Stimulated activated CD4-positive, alpha-beta T cell treated with anti-CD3 and anti-CD28 coated beads, Interleukin-1b, Interleukin-23, amount 100 ng/mL, for 4 hours (primary cell): ENCODE data around the gene PPP1R12A.
"Not testable (repeated sequence)": the region's sequence is repeated elsewhere in the genome, so short reads cannot be mapped to it uniquely, and the experiment has no call there.

Source experiments
- DNase-seq, 2 donors: peaks; one replicate each; pipeline ENCODE4 v3.0.0-alpha.2; 2020; ENCODE audit warnings: low read depth in 2 of 2

Gene PPP1R12A

DNA sequence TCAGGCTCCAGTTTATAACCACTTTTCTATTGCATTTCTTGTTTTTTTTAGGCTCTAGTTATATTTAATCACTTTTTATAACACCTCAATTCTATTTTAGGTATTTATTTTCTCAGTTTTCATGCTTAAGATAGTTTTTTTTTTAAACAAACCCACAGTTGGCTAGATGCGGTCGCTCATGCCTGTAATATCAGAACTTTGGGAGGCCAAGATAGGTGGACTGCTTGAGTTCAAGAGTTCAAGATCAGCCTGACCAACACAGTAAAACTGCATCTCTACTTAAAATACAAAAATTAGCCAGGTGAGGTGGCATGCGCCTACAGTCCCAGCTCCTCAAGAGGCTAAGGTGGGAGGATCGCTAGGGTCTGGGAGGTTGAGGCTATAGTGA is 93.0 kb downstream of the PPP1R12A start:
- DNase-seq: no peak

DNA sequence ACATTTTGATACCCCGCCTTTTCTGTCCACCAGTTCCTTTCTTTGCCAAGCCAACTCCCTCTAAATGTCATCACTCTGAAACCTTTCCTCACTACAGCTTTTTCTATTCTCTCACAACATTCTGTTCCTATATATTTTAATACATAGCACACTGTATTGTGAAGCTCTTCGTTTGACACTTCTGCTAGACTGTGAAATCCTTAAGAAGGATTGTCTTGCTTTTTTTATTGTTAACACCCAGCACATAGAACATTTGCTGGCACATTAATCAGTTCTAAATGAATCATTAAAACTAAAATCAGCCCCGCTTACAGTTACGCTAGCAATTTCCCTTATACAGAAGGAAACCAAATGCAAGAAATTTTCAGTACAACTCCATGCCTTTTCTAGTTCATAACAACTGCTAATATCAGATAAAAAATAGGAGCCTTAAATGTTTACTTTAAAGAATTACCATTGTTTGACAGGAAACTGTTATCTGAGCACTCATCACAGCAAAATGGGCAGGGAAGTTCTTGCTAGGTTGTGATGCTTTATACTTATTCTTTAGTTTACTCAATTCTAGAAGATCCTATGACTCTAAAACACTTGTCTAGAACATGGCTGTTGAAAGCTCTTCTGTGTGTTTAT is 93.5 kb downstream of the PPP1R12A start:
- DNase-seq: no peak

- no peak for DNase-seq
Measured at GRCh38 chr12:79838359-79838758, 96.5 kb downstream of the PPP1R12A start.

- DNase-seq: no peak
Measured at GRCh38 chr12:79837575-79837974, 97.3 kb downstream of the PPP1R12A start.

GRCh38 chr12:79835377-79835843 is 99.5 kb downstream of the PPP1R12A start:
- no peak for DNase-seq

GRCh38 chr12:79834712-79835376 is 100.1 kb downstream of the PPP1R12A start:
- DNase-seq: no peak

DNA sequence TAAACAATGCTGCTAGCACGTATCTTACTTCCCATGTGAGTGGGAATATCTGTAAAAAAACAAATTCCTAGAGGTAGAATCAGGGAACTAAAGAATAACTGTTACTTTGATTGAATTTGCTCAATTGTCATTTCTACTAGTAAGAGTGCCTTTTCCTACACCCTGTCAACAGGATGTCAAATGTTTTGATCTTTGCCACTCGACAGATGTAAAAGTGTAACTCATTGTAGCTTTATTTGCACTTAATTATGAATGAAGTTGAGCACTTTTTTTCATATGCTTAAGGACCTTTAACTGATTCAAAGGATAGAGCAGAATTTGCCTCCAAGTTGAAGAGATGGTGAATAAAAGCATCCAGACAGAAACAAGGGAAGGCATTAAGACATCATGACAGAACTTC is 104.5 kb downstream of the PPP1R12A start:
- DNase-seq: no peak

- no peak for DNase-seq
Measured at GRCh38 chr12:79828924-79829323, 106.0 kb downstream of the PPP1R12A start.

DNA sequence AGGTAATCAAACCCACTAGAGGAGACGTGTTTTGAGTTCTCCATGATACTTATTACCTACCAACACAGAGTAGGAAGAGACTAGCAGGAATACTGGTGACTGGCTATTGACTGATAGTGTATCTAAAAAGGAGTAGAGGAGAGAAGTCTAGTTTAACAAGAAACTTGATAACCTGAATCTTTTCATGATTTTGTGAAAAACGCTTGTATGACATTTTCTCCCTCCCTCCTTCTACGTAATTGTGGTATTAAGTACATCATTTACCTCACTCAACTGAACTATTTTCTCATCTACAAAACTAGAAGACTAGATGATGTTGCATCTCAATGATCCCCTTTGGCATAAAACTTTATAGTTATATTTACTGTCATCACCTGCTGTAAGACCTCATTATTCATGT is 107.4 kb downstream of the PPP1R12A start:
- DNase-seq: no peak

- DNase-seq: no peak
Measured at GRCh38 chr12:79826267-79827128, 108.4 kb downstream of the PPP1R12A start.

DNA sequence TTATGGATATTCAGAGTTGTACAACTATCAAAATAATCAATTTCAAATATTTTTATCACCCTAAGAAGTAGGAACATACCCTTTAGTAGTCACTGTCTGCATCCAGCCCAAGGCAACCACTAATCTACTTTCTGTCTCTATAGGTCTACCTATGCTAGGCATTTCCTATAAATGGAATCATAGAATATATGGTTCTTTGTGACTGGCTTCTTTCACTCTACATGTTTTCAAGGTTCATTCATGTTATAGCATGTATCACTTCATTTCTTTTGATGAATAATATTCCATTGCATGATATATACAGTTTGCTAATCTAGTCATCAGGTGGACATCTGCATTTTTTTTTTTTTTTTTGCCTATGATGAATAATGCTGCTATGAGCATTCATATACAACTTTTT is 112.4 kb downstream of the PPP1R12A start:
- DNase-seq: no peak

- DNase-seq: no peak
Measured at GRCh38 chr12:79818856-79819255, 116.0 kb downstream of the PPP1R12A start.

- DNase-seq: not testable (repeated sequence)
Measured at GRCh38 chr12:79784366-79785065, 150.4 kb downstream of the PPP1R12A start.

DNA sequence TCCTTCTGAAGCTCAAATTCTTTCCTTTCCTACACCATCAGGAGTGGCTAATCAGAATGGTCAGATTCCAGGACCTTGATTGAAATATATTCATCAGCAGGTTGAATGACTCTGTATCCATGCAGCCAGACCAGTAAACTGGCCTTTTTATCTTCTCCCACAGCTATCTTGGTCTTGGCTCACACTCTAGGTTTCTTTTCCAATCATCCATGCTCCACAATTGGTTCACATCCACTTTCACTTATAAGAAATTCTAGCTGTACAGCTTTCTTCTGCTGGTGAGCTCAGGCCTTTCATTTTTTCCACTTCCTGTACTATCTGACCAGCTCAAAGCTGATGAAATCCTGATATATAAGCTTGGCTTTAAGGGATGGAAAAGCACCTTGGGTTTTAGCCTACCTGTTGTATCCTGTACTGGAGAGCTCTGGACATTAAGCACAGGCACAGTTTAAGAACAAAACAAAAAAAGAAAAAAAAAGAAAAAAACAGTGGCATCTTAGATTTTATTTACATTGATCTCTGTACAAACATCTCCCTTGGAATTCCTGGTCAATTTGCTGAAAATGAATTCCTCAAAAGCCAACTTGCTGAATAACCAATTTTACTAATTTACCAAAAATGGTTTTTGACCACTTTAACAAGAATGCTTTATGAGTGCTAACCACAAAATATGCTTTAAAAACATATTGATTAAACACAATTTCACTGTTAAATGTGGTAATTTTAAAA is 152.6 kb downstream of the PPP1R12A start:
- no peak for DNase-seq

DNA sequence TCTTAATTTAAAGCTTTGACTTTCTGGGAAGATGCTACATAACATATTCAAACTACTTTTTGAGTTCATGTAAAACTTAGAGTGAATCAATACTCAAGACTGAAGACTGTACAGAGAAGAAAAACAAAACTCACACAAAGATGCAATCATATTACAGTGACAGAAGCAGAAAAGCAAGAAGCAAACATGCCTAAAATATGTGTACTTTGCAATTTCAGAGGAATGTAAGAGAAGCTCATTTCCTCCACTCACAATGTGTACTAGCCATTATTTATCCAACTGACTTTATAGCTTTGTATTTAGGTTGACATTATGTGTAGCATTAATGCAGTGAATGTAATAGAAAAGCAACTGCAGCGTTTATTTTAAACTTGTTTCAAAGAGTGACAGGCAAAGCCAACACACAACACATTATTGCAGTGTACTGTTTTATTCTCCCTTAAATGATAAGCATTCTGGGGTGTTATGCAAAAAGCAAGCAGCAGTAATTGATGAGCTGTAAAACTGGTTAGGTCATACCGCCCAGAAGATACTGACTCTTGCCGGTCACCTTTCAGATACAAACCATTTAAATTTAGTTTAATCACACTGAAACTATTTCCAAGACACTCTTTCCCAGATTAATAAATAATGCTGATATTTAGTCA is 156.0 kb downstream of the PPP1R12A start:
- no peak for DNase-seq

DNA sequence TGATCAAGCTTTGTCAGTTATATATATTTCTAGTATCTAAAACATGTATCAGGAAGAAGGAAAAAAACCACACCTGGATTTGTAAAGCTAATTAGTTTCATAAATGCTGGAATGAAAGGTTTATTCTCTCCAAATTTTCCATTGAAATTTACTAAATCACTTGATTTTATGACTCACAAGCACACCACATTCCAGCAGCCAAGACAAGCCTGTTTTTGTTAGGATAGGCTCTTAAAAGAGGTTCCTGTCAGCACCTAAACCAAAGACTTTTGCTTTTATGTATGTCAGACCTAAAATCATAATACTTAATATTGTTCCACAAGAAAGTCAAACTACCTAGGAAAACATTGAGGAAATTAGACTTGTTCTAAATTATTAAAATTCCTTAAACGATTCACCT is 158.8 kb downstream of the PPP1R12A start:
- no peak for DNase-seq

DNA sequence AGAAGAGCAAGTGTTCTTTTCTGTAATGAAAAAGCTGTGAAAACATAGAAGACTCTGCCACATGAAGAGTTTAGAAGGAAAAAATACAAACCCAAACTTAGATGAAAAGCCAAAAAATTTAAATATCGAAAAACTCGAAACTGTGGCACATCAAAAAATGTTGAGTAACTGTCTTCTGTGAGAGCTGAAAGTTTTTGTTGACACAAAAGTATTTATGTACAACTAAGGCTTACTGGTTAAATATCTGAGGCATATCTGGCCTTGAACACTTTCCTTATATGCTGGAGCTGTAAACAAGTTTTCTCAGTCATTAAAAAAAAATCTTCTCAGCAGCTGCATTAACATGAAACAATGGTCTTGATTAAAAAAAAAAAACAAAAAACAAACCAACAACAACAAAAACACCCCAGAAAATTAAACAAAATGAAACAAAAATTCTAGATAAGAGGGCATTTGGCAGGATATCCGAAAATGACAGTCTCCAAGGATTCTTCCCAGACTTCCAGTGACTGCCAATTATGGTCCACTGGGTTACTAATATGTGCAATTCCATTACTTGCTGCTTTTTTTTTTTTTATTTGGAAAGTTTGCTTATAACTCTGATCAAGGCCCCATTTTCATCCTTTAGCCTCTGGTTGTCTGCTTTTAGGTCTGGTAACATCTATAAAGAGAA is 159.4 kb downstream of the PPP1R12A start:
- DNase-seq: no peak

DNA sequence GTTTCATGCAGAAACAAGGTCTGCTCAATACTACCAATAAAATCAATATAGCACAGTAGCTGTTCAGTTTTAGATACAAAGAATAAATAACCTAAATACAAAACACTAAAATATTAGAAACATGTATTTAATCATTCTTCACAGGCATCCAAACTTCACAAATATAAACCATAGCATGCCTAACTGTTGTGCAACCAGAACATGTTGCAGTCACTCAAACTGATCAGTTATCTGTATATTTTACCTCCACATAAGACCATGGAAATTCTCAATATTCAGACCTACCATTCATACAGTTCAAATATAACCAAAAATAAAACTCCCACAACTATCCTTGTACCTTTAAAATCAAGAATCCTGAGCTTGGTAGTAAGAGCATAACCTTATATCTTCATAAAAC is 161.0 kb downstream of the PPP1R12A start:
- no peak for DNase-seq

DNA sequence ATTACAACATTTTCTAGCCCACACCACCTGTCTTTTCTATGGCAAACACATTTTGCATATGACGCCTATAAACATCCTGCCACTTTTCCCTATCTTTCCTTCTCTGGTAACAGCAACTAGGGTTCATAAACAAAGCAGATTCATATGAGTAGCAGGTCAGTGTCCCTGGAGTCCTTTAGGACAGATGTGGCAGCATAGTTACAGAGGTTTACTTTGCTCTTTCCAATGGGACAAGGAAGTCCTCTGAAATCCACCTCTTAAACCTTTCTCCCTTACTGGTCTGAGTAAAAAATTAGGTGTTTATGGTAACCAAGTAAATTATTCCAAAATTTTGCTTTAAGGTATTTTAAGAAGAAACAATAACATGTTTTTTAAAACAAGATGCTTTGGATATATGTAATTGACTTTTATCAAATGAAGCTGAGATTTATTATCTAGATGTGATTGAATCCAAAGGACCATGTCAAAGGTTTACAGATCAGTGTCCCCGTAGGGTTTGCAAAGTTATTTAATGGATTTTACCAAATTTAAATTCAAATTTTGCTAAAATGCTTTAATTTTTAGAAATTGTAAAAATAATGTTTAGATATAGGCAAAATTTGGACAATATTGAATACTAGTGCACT is 164.9 kb downstream of the PPP1R12A start:
- DNase-seq: no peak
